ENCODE data around the gene ZNF724.
"Not testable (repeated sequence)": the region's sequence is repeated elsewhere in the genome, so short reads cannot be mapped to it uniquely, and the experiment has no call there.

The ZNF724 gene

DNA sequence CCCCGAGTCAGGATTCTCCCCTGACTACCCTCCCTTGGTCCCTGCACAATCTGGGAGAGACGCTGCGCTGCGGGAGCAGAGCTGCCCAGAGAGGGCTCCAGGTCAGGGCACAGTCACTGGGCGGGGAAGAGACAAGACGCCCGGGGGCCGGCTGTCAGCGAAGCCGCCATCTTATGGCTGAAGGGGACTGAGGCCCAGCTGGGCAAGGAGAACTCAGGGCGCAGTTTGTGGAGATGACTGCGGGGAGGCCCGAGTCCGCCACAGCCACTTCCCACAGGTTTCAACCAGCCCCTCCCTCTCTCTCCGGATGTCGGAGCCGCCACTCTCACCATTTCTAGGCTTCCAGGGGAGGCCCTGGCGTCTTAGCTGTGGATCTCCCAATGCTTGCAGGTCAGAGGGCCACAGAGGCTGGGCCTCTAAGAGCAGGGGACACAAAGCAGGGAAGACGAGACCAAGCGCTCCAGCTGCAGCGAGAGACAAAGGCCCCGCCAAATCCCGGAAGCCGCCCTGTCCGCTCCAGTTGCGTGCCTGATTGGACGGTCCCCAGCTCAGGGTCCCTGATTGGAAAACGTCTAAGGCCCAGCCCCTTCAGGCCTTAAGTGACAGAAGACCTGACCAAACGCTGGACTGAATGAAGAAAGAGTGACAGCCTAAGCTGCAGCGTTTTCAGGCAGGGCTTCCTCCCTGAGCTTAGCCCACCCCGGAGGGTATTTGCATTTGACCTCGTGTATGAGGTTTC is at the start of gene ZNF724:
ZNF724 (minus strand) TSS at position 484 of the 739 bp plus-strand sequence; CDS start at position 332, 152 bp downstream.
- peak; percentile 97 for DNase-seq

DNA sequence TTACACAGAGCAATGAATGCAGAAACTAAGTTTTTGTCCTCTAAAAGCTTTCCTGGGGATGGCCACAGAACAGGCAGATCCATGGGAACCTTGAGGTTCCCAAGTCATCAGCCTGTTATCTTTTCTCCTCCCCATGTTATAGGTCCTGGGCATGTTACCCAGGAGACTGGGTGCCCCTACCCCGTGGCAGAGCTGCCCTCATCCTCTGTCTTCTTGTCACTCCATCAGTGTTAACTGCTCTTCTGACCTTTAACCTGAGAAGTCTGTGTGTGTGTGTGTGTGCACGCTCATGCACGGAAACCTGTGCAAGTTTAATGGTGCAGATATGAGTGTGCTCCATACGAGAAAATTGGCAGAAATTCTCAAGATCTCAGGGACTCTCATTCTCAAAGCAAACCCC is 43.9 kb upstream of the ZNF724 start:
- DNase-seq, result no peak

DNA sequence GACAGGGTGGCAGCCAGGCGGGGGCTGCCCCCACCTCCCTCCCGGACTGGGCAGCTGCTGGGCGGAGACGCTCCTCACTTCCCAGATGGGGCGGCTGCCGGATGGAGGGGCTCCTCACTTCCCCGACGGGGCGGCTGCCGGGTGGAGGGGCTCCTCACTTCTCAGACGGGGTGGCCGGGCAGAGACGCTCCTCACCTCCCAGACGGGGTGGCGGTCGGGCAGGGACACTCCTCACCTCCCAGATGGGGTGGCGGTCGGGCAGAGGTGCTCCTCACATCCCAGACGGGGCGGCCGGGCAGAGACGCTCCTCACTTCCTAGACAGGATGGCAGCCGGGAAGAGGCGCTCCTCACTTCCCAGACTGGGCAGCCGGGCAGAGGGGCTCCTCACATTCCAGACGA is 39.8 kb upstream of the ZNF724 start:
- not testable (repeated sequence) for DNase-seq

DNA sequence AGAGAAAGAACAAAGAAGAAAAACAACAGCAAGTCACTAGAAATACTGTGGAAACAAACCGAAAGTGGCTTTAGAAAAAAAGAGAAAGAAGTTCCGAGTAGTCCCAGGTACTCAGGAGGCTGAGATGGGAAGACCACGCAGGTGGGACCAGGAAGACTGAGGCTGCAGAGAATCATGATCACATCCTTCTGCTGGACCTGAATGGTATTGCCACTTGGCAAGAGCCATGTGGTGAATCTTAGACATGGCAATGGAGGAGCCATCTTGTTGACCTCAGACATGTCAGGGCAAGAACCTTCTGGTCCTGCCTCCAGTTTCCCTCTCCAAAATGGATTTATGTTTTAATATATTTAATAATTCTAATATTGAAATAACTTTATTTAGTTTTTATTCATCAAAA is 37.4 kb upstream of the ZNF724 start:
- DNase-seq, result no peak

DNA sequence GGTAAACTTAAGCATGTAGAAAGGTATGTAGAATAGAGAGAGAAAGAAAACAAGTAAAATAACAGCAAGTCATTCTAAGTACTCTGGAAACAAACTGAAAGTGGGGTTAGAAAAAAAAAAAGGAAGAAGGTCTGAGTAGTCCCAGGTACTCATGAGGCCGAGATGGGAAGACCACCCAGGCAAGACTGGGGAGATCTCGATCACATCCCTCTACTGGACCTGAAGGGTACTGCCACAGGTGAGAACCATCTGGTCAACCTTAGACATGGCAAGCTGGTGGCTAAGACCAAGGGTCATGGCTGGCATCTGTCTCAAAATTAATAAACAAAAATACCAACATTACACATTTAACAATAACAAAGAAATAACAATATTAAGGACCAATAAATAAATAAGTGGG is 36.3 kb upstream of the ZNF724 start:
- DNase-seq, result no peak

DNA sequence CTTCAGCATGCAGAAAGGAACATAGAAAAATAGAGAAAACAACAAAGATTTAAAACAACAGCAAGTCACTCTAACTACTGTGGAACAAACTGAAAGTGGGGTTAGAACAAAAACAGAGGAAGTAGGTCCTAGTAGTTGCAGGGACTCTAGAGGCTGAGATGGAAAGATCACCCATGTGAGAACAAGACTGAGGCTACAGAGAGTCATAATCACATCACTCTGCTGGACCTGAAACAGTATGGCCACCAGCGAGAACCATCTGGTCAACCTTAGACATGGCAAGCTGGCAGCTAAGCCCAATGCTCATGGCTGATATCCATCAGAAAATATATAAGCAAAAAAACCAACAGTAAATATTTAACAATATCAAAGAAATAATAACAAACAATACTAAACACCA is 35.8 kb upstream of the ZNF724 start:
- DNase-seq, result no peak

DNA sequence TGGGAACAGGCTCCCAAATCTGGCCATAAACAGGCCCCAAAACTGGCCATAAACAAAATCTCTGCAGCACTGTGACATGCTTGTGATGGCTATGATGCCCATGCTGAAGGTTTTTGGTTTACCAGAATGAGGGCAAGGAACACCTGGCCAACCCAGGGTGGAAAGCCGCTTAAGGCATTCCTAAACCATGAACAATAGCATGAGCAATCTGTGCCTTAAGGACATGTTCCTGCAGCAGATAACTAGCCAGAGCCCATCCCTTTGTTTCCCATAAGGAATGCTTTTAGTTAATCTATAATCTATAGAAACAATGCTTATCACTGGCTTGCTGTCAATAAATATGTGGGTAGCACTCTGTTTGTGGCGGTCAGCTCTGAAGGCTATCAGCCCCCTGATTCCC is 35.1 kb upstream of the ZNF724 start:
- not testable (repeated sequence) for DNase-seq

DNA sequence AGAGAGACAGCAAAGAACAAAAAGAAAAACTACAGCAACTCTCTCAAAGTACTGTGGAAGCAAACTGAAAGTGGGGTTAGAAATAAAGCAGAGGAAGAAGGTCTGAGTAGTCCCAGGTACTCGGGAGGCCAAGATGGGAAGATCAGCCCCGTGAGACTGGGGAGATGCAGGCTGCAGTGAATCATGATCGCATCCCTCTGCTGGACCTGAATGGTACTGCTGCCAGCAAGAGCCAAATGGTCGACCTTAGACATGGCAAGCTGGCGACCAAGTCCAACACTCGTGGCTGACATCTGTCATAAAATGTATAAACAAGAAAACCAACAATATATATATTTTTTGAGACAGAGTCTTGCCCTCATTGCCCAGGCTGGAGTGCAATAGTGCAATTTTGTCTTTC is 33.7 kb upstream of the ZNF724 start:
- no peak for DNase-seq

DNA sequence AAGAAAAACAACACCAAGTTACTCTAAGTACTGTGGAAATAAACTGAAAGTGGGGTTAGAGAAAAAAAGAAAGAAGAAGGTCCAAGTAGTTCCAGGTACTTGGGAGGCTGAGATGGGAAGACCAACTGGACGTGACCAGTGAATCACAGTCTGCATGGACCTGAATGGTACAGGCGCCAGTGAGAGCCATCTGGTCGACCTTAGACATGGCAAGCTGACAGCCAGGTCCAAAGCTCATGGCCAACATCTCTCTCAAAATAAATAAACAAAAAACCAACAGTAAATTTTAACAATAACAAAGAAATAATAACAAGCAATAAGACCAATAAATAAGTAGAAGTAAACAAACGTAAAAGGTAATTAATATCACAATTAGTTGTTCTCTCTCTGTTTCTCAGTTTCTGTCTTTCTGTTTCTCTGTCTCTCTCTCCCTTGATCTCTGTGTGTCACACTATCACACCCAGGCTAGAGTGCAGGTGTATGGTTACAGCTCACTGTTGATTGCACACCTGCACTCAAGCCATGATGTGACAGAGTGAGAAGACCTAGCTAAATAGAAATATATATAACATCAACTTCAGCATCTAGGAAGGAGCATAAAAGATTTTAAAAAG is 31.6 kb upstream of the ZNF724 start:
- DNase-seq, result no peak

DNA sequence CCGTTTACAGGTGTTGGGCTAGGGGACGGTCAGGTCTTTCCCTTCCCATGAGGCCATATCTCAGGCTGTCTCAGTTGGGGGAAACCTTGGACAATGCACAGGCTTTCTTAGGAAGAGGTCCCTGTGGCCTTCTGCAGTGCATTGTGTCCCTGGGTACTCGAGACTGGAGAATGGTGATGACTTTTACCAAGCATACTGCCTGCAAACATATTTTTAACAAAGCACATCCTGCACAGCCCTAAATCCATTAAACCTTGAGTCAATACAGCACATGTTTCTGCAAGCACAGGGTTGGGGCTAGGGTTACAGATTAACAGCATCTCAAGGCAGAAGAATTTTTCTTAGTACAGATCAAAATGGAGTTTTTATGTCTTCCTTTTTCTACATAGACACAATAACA is 27.9 kb upstream of the ZNF724 start:
- DNase-seq, result not testable (repeated sequence)

DNA sequence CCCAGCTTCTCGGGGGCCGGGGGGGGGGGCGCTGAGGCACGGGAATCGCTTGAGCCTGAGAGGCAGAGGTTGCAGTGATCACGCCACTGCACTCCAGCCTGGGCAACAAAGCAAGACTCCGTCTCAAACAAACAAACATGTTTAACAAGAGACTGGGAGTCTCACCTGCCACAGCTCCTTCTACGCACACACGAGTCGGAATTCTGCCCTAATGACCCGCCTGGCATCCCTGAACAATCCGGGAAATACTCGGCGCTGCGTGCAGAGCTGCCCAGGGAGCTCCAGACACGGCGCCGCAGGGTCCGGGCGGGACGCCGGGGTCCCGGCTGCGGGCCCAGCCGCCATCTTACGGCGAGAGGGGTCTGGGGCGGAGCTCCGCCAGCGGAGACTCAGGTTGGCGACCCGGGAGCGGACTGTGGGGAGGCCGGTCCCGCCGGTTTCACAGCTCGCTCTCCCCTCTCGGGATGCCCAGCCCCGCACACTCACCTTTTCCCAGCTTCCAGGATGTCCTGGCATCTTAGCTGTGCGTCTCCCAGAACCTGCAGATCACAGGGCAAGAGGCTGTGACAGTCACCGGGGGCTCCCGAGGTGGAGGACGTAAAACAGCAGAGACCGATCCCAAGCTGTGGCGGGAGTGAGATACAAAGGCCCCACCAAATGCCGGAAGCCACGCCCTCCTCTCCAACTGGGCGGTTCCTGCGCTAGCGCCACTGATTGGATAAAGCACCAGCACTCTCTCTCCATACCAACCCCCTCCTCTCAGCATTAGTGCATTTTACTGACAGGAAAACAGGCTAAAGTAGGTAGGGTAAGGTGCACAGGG is 23.6 kb upstream of the ZNF724 start:
- peak; percentile 94 for DNase-seq

DNA sequence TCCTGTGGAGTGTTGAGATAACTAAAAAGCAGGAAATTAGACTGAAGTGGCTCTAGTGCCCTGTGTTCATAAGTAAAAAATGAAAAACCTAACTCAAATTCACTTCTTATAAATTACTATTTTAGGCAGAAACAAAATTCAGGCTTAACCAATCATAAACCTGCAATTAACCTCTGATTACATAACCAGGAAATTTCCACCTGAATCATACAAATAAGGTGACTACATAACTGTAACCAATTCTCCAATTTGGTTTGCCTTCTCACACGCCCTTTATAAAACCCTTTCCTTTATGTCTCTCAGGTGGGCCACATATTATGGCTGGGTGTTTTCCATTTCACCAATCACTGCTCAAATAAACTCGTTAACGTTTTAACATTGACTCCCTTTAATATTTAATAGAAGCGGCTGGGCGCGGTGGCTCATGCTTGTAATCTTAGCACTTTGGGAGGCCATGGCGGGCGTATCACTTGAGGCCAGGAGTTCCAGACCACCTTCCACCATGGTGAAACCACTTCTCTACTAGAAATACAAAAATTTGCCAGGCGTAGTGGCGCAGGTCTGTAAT is 22.9 kb upstream of the ZNF724 start:
- DNase-seq, result peak; percentile 48

DNA sequence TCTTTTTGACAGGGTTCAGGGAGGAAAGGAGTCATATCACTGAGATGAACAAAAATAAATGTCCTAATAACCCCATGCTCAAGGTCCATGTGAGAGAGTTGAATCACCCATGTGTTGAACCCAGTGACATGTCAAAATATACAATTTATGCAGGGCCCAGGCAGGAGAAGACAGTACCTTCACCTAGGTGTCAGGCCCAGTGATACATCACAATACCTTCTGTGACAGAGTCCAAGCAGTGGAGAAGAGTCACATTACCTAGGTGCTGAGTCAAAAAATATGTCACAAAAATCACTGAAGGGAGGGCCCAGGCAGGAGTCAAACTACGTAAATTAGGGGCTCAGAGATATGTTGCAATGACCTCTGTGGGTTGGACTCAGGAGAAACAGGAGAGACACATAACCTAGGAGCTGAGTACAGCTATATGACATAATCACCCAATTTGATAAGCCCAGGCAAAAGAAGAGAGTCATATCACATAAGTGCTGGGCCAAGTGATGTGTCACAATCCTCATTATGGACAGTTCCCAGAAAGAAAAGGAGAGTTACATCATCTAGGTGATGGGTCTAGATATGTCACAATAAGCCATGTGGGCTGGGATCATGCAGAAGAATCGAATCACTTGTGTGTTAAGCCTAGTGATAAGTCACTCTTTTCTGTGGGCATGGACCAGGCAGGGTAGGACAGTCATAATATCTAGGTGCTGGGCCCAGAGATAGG is 13.8 kb upstream of the ZNF724 start:
- no peak for DNase-seq

DNA sequence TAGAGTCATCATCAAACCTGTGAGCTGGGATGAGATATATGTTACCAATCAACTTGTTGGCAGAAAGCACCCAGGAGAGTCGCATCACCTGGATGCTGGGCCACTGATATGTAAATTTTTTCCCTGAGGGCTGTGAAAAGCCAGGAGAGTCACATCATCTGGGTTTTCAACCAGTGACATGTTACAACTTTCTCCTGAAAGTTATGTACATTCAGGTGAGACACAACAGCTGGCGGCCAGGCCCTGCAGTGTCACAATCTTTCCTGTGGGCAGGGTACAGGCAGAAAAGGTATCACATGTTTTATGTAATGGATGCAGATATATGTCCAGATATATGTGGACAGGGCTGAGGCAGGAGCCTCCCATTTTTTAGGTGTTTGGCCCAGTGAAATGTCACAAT is 13.2 kb upstream of the ZNF724 start:
- DNase-seq, result no peak

DNA sequence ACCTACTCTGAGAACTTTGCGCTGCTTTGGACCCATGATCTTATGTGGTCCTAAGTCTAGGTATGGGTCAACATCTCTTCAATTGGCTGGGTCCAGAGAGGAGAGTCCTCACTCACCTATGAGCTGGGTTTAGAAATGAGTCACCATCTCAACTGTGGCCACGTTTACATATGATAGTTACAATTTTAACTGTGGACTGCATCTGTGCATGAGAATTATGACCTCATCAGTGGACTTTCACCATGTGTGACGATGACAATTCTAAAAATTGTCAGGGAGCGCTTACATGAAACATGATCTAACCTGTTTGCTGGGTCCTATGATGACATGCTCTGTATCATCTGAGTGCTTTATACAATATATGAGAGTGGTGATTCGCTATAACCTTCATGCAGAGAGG is 12.7 kb upstream of the ZNF724 start:
- DNase-seq, result no peak

DNA sequence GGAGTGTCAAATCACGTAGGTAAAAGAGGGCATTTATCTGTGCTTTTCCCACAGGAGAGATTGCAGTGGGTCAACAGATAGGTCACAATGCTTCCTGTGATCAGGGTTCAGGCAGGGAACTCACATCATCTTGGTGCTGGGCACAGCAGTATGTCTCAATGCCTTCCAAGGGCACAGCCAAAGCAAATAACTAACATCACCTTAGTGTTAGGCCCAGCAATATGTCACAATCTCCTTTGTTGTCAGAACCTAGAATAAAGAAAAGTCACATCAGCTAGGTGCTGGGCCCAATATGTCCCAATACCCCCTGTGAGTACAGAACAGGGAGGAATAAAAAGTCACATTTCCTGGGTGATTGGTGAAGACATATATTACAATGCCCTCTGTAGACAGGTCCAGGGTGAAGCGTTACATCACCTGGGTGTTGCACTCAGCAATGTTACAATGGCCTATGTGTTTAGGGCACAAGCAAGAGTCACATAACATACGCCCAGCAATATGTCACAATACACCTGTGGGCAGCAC is 11.4 kb upstream of the ZNF724 start:
- no peak for DNase-seq

DNA sequence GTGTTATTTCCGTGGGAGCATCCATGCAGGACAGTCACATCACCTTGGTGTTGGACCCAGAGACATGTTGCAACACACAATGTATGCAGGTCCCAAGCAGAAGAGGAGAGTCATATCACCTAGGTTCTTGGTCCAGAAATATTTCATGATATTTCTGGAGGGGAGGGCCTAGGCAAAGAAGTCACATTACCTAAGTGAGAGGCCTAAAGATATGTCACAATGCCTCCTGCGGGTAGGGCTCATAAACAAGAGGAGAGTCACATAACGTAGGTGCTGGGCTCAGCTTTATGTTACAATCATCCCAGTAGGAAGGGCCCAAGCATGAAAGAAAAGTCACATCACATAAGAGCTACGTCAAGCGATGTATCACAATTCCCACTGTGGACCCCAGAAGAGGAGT is 10.8 kb upstream of the ZNF724 start:
- DNase-seq, result no peak

DNA sequence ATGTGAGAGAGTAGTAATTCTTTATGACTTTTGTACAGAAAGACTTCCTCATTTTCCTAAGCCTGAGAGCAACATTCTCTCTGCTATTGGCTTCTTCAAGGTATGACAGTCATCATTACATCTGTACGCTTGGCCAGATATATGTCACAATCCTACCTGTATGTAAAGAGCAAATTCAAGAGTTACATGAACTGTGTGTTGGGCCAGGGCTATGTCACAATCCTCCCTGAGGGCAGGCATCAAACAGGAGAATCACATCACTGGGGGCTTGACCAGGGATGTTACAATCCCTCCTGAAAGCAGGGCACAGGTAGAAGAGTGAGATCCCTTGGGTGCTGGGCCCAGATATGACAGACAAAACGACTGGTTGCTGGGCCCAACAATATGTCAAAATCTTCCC is 9.8 kb upstream of the ZNF724 start:
- DNase-seq, result no peak

DNA sequence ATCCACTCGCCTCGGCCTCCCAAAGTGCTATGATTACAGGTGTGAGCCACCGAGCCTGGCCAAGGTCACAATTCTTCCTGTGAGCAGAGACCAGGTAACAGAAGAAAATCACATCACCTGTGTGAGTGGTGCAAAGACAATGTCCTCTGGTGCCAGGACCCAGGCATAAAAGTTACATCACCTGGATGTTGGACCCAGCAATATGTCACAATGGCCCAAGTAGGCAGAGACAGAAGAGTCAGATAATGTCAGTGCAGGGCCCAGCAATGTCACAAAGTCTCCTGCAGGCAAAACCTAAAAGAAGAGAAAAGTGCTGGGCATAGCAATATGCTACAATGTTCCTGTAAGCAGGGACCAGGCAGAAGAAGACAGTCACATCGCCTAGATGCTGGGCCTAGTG is 5.5 kb upstream of the ZNF724 start:
- no peak for DNase-seq

DNA sequence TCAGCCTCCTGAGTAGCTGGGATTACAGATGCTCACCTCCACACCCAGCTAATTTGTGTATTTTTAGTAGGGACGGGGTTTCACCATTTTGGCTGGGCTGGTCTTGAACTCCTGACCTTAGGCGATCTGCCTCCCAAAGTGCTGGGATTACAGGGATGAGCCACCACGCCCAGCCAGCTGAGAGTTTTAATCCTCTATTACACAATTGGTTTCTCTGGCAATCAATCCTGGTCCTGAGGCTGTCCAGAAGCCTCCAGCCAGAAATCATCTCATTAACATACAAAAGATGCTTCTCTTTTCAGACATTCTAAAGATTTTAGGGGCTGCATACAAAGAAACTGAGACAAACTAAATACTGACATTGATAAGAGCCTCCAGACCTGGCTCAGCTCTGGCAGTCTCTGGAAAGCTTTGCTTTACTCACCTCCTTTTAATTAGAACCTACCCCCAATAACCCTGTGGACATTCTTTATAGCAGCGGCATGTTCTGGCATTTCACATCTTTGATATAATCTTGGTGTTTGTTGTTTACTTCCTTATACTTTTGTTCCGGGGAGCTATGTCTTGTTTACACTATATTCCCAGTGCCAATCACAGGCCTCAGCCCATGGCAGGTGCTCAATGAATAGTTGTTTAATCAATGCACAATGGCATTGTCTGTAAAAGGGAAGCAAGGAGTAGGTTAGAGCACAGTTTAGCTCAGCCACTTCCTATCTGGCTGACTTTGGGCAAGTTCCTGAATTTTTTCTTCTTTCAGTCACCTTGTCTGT is 4.1 kb upstream of the ZNF724 start:
- no peak for DNase-seq

DNA sequence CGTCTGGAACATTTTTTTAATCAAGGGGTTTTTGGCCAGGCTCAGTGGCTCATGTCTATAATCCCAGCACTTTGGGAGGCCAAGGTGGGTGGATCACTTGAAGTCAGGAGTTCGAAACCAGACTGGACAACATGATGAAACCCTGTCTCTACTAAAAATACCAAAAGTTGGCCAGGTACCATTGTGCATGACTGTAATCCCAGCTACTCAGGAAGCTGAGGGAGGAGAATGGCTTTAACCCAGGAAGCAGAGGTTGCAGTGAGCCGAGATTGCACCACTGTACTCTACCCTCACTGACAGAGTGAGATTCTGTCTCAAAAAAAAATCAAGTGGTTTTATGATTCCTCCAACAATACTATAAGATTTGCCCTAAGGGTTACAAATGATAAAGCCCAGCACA is 3.1 kb upstream of the ZNF724 start:
- DNase-seq, result not testable (repeated sequence)

DNA sequence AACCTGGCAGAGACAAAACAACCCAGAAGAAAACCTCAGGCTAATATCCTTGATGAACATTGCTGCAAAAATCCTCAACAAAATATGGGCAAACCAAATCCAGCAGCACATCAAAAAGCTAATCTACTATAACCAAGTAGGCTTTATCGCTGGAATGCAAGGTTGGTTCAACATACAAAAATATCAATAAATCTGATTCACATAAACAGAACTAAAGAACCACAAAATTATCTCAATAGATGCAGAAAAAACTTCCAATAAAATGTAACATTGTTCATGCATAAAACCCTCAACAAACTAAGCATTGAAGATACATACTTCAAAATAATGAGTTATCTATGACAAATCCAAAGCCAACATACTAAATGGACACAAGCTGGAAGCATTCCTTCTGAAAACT is 8.8 kb downstream of the ZNF724 start:
- no peak for DNase-seq

Measured in femur (tissue), 1 donor.